ENCODE data around the gene ASCL4.

ASCL4 gene

GRCh38 chr12:107805488-107806180 is 31.1 kb downstream of the ASCL4 start:
- no peak overlapping the region for H3K4me3 ChIP-seq (replicated peaks; ENCODE audit: low read depth, low read length)
- no peak for TF ChIP-seq CTCF (IDR thresholded peaks at IDR 0.05; ENCODE audit: low read length, missing control alignments)
- DNase-seq (ENCODE audit: low read depth) = no peak

- TF ChIP-seq CTCF (IDR thresholded peaks at IDR 0.05; ENCODE audit: low read length, missing control alignments) = no peak
- no peak overlapping the region for H3K4me3 ChIP-seq (replicated peaks; ENCODE audit: low read depth, low read length)
- DNase-seq (ENCODE audit: low read depth) = no peak
Observed at GRCh38 chr12:107807471-107808150, 33.1 kb downstream of the ASCL4 start.

GRCh38 chr12:107817250-107817649 is 42.7 kb downstream of the ASCL4 start:
- no peak for TF ChIP-seq CTCF (IDR thresholded peaks at IDR 0.05; ENCODE audit: low read length, missing control alignments)
- DNase-seq (ENCODE audit: low read depth) = no peak
- no peak overlapping the region for H3K4me3 ChIP-seq (replicated peaks; ENCODE audit: low read depth, low read length)

GRCh38 chr12:107818984-107819383 is 44.5 kb downstream of the ASCL4 start:
- DNase-seq (ENCODE audit: low read depth) = peak; percentile 7
- no peak for TF ChIP-seq CTCF (IDR thresholded peaks at IDR 0.05; ENCODE audit: low read length, missing control alignments)
- no peak overlapping the region for H3K4me3 ChIP-seq (replicated peaks; ENCODE audit: low read depth, low read length)

GRCh38 chr12:107822356-107822755 is 47.9 kb downstream of the ASCL4 start:
- no peak overlapping the region for H3K4me3 ChIP-seq (replicated peaks; ENCODE audit: low read depth, low read length)
- TF ChIP-seq CTCF (IDR thresholded peaks at IDR 0.05; ENCODE audit: low read length, missing control alignments) = no peak
- no peak for DNase-seq (ENCODE audit: low read depth)
